ENCODE data around the gene LELP1. TPM values are rescaled to one million over a fixed set of nuclear protein-coding genes. Genes with fewer than 3 reads are reported as not detected.

LELP1 gene
- total RNA-seq, 1 experiment from 2014 or later, result not detected

- Histone ChIP-seq H2BK15ac (ENCODE audit: low read depth, low read length) (no peak overlapping the region), H3K79me1 (ENCODE audit: insufficient read depth, low read depth, low read length, poor library complexity, severe bottlenecking) (no peaks in the 10 kb centered on the region), H3K23ac (ENCODE audit: insufficient read length, low read depth, low read length) (no peak overlapping the region), H4K91ac (ENCODE audit: insufficient read length, low read depth, low read length) (no peak overlapping the region), H4K8ac (replicated peaks; ENCODE audit: insufficient read length, low read depth, low read length) (no peak overlapping the region), H2BK12ac (ENCODE audit: insufficient read length, low read depth, low read length) (no peak overlapping the region), H3K4me1 (ENCODE audit: insufficient read depth, low read length) (no peaks in the 10 kb centered on the region), H4K20me1 (ENCODE audit: control insufficient read depth, insufficient read depth, insufficient read length) (no peaks in the 10 kb centered on the region), H3K4ac (ENCODE audit: low read depth, low read length) (no peak overlapping the region), H3K23me2 (ENCODE audit: insufficient read length, low read depth, low read length, poor library complexity, severe bottlenecking) (no peaks in the 10 kb centered on the region), H2AK5ac (ENCODE audit: insufficient read length, low read length) (no peak overlapping the region), H3K18ac (ENCODE audit: insufficient read length, low read depth, low read length) (no peak overlapping the region), H2BK120ac (ENCODE audit: low read depth, low read length, poor library complexity, severe bottlenecking) (no peak overlapping the region), H3K9ac (ENCODE audit: extremely low read depth, insufficient read length, low read length) (no peak overlapping the region), H3T11ph (ENCODE audit: low read length) (no peak overlapping the region), H2BK20ac (ENCODE audit: low read depth, low read length, poor library complexity, severe bottlenecking) (no peak overlapping the region), H3K79me2 (ENCODE audit: insufficient read depth, low read length) (no peaks in the 10 kb centered on the region), H3K4me2 (ENCODE audit: insufficient read depth, insufficient read length, low read length) (no peak overlapping the region), H3K56ac (ENCODE audit: insufficient read length, low read depth, low read length) (no peak overlapping the region), H3K27ac (ENCODE audit: insufficient read length, low read depth, low read length) (no peak overlapping the region), H3K9me3 (ENCODE audit: control insufficient read depth, low read depth, low read length) (no peaks in the 10 kb centered on the region), H4K5ac (ENCODE audit: insufficient read length, low read depth, low read length) (no peak overlapping the region), H2BK5ac (ENCODE audit: insufficient read length, low read length) (no peak overlapping the region), H3K14ac (ENCODE audit: insufficient read depth, low read length) (no peak overlapping the region), H2AFZ (ENCODE audit: low read length) (no peak overlapping the region), H3K27me3 (ENCODE audit: insufficient read depth, low read length) (no peaks in the 10 kb centered on the region)
- H3K27me3 Mint-ChIP-seq (ENCODE audit: low read depth), result peaks cover 13% of the 10 kb centered on the region
- no peaks in the 10 kb centered on the region; a peak in 1 of 5 replicates for H3K9me3 Mint-ChIP-seq
- no peak for DNase-seq
- TF ChIP-seq CTCF (conservative IDR thresholded peaks at IDR 0.05), result no peak
- WGBS (ENCODE audit: extremely low coverage, insufficient read length, low lambda C conversion rate), result no CpG with 5 or more reads among the region's 4 CpGs
- peaks cover 4 to 11% of the 10 kb centered on the region in 2 experiments; a peak in 2 of 4 replicates for H3K4me1 Mint-ChIP-seq
- no peaks in the 10 kb centered on the region for H3K36me3 Mint-ChIP-seq (ENCODE audit: insufficient read depth in 1 of 3, low read depth in 3 of 3)
- no peak overlapping the region for H3K27ac Mint-ChIP-seq
- H3K4me3 Mint-ChIP-seq, result no peak overlapping the region
Observed at GRCh38 chr1:153213519-153213918, 10.3 kb downstream of the LELP1 start.

Measured in H9 (cell line).